DOHH2 (cell line): ENCODE data around the gene CIAO1.
"Not testable (repeated sequence)": the region's sequence is repeated elsewhere in the genome, so short reads cannot be mapped to it uniquely, and the experiment has no call there.

Source experiments
- H3F3A ChIP-seq: fragments of 200-600 bp; sonication (generic), shearing (Covaris generic); 2 replicates; pipeline ENCODE4 v1.6.0; 2016; ENCODE audit warnings: antibody characterized with exemption, mild to moderate bottlenecking; ENCODE audit not compliant: control insufficient read depth, insufficient read depth
- H3K27ac ChIP-seq: fragments of 200-600 bp; sonication (generic); 2 replicates; pipeline ENCODE4 v1.5.1; 2014; ENCODE audit warnings: low read depth, mild to moderate bottlenecking, low read length, moderate library complexity
- H3K27me3 ChIP-seq: fragments of 200-600 bp; sonication (generic); 2 replicates; pipeline ENCODE4 v1.6.1; 2014; ENCODE audit warnings: mild to moderate bottlenecking, low read length, mixed read lengths; ENCODE audit not compliant: control insufficient read depth
- H3K36me3 ChIP-seq: fragments of 200-600 bp; sonication (generic); 2 replicates; pipeline ENCODE4 v1.6.1; 2014; ENCODE audit warnings: mild to moderate bottlenecking, low read length, moderate library complexity, mixed read lengths; ENCODE audit not compliant: control insufficient read depth
- H3K4me1 ChIP-seq: fragments of 200-600 bp; sonication (generic); 2 replicates; pipeline ENCODE4 v1.6.1; 2014; ENCODE audit warnings: mild to moderate bottlenecking, low read length, mixed read lengths; ENCODE audit not compliant: control insufficient read depth
- H3K4me2 ChIP-seq: fragments of 200-600 bp; sonication (generic); 2 replicates; pipeline ENCODE4 v1.6.0; 2014; ENCODE audit warnings: mild to moderate bottlenecking, low read length, moderate library complexity
- H3K4me3 ChIP-seq: fragments of 200-600 bp; sonication (generic); 2 replicates; pipeline ENCODE4 v1.5.1; 2014; ENCODE audit warnings: mild to moderate bottlenecking, low read length, mixed read lengths
- H3K79me2 ChIP-seq: fragments of 200-600 bp; sonication (generic); 2 replicates; pipeline ENCODE4 v1.6.1; 2014; ENCODE audit warnings: mild to moderate bottlenecking, low read length, mixed read lengths; ENCODE audit not compliant: control insufficient read depth
- H3K9me2 ChIP-seq: fragments of 200-600 bp; sonication (generic); replicated peaks from 2 replicates; pipeline ENCODE4 v1.6.1; 2014; ENCODE audit warnings: mild to moderate bottlenecking, low read length, mixed read lengths; ENCODE audit not compliant: control insufficient read depth
- H3K9me3 ChIP-seq: fragments of 200-600 bp; sonication (generic); 2 replicates; pipeline ENCODE4 v1.6.1; 2014; ENCODE audit warnings: antibody characterized with exemption, low read length, mixed read lengths; ENCODE audit not compliant: control insufficient read depth, insufficient read depth
- H4K20me1 ChIP-seq: fragments of 200-600 bp; sonication (generic); 2 replicates; pipeline ENCODE4 v1.6.0; 2014; ENCODE audit warnings: low read depth, mild to moderate bottlenecking, antibody characterized with exemption, low read length, moderate library complexity; ENCODE audit not compliant: control insufficient read depth, insufficient read depth
- CTCF ChIP-seq: fragments of 200-600 bp; sonication (generic); IDR thresholded peaks from one replicate; pipeline ENCODE4 v1.5.1; 2014; ENCODE audit warnings: antibody characterized with exemption, mild to moderate bottlenecking, low read depth, low read length; ENCODE audit not compliant: poor library complexity, severe bottlenecking
- EZH2phosphoT487 ChIP-seq: fragments of 200-600 bp; sonication (generic); IDR thresholded peaks from 2 replicates; pipeline ENCODE4 v1.6.1; 2017; ENCODE audit warnings: borderline replicate concordance, mild to moderate bottlenecking, antibody characterized with exemption, low read length, moderate library complexity, mixed read lengths

The CIAO1 gene

GRCh38 chr2:96287273-96287856, 21.3 kb downstream of the CIAO1 start:
- H3K4me3 ChIP-seq: no peak overlapping the region
- no peak overlapping the region for H3K27ac ChIP-seq
- no peaks in the 10 kb centered on the region for H3K27me3 ChIP-seq
- H3K9me3 ChIP-seq: no peaks in the 10 kb centered on the region
- no peak overlapping the region for H3K4me2 ChIP-seq
- TF ChIP-seq CTCF (no peak), EZH2phosphoT487 (no peak)
- no peaks in the 10 kb centered on the region for H3F3A ChIP-seq
- no peaks in the 10 kb centered on the region for H3K79me2 ChIP-seq
- no peaks in the 10 kb centered on the region for H3K4me1 ChIP-seq
- H4K20me1 ChIP-seq: no peaks in the 10 kb centered on the region
- no peaks in the 10 kb centered on the region for H3K9me2 ChIP-seq
- peaks cover 99% of the 10 kb centered on the region for H3K36me3 ChIP-seq

GRCh38 chr2:96291751-96292150, 25.7 kb downstream of the CIAO1 start:
- Histone ChIP-seq H3K9me3 (no peaks in the 10 kb centered on the region), H3K27ac (no peak overlapping the region), H3K79me2 (no peaks in the 10 kb centered on the region), H3K36me3 (peaks cover 97% of the 10 kb centered on the region), H3F3A (no peaks in the 10 kb centered on the region), H4K20me1 (no peaks in the 10 kb centered on the region), H3K4me3 (no peak overlapping the region), H3K4me2 (no peak overlapping the region), H3K27me3 (no peaks in the 10 kb centered on the region), H3K9me2 (no peaks in the 10 kb centered on the region), H3K4me1 (no peaks in the 10 kb centered on the region)
- no peak for TF ChIP-seq CTCF
- no peak for TF ChIP-seq EZH2phosphoT487

- H3F3A ChIP-seq, H3K9me3 ChIP-seq, H4K20me1 ChIP-seq, H3K4me3 ChIP-seq, H3K4me1 ChIP-seq, H3K4me2 ChIP-seq, H3K27ac ChIP-seq, H3K79me2 ChIP-seq, H3K9me2 ChIP-seq, H3K27me3 ChIP-seq: not testable (repeated sequence)
- peaks cover 97% of the 10 kb centered on the region for H3K36me3 ChIP-seq
Observed at GRCh38 chr2:96294271-96294670, 28.2 kb downstream of the CIAO1 start.

- Histone ChIP-seq H3K9me3 (no peaks in the 10 kb centered on the region), H3K4me2 (no peak overlapping the region), H3K4me3 (no peak overlapping the region), H3K9me2 (no peaks in the 10 kb centered on the region), H3K27ac (no peak overlapping the region), H3F3A (no peaks in the 10 kb centered on the region), H4K20me1 (no peaks in the 10 kb centered on the region), H3K79me2 (peaks cover 14% of the 10 kb centered on the region), H3K4me1 (no peaks in the 10 kb centered on the region), H3K36me3 (peaks cover 94% of the 10 kb centered on the region), H3K27me3 (no peaks in the 10 kb centered on the region)
- TF ChIP-seq CTCF (no peak), EZH2phosphoT487 (no peak)
Observed at GRCh38 chr2:96296925-96297324, 30.9 kb downstream of the CIAO1 start.
